ENCODE measurements around the gene GRID2. TPM values are rescaled to one million over a fixed set of nuclear protein-coding genes. Genes with fewer than 3 reads are reported as not detected.

The GRID2 gene
- polyA plus RNA-seq, 1 of the 3 experiments (the other 2 are of a cell fraction): not detected

GRCh38 chr4:92864096-92864495 is 560.3 kb downstream of the GRID2 start:
- Histone ChIP-seq H3K27ac (ENCODE audit: low read depth in 2 of 2, low read length in 1 of 2) (no peak overlapping the region), H2AFZ (ENCODE audit: low read depth) (no peak overlapping the region), H3K9me3 (no peaks in the 10 kb centered on the region), H3K9me2 (no peaks in the 10 kb centered on the region), H3K4me1 (ENCODE audit: control insufficient read depth in 1 of 2, insufficient read depth in 2 of 2, low read depth in 1 of 2, low read length in 1 of 2) (no peaks in the 10 kb centered on the region), H3K4me3 (ENCODE audit: low read depth in 2 of 2, low read length in 1 of 2) (no peak overlapping the region), H3K79me2 (ENCODE audit: insufficient read depth) (no peaks in the 10 kb centered on the region), H3K4me2 (no peak overlapping the region), H3K27me3 (ENCODE audit: insufficient read depth) (no peaks in the 10 kb centered on the region), H3F3A (replicated peaks; ENCODE audit: insufficient read depth) (no peaks in the 10 kb centered on the region), H3K36me3 (replicated peaks in 1 of 2; ENCODE audit: control insufficient read depth in 1 of 2, insufficient read depth in 2 of 2, low read length in 1 of 2) (no peaks in the 10 kb centered on the region), H3K9ac (no peak overlapping the region), H4K20me1 (ENCODE audit: insufficient read depth) (no peaks in the 10 kb centered on the region)
- WGBS (ENCODE audit: low lambda C conversion rate): 29% methylated on average over 1 of the region's 1 CpG
- TF ChIP-seq TCF12 (IDR thresholded peaks at IDR 0.05) (no peak), SMC3 (IDR thresholded peaks at IDR 0.05; ENCODE audit: low read depth, low read length) (no peak), TEAD4 (IDR thresholded peaks at IDR 0.05; ENCODE audit: borderline replicate concordance, insufficient read depth) (no peak), RAD21 (IDR thresholded peaks at IDR 0.05; ENCODE audit: low read length) (no peak), TAF1 (IDR thresholded peaks at IDR 0.05; ENCODE audit: borderline replicate concordance, low read depth, low read length) (no peak), MAX (IDR thresholded peaks at IDR 0.05; ENCODE audit: low read depth) (no peak), RCOR1 (IDR thresholded peaks at IDR 0.05; ENCODE audit: low read length) (no peak), NRF1 (IDR thresholded peaks at IDR 0.05; ENCODE audit: low read depth, low read length) (no peak), FOSL2 (IDR thresholded peaks at IDR 0.05; ENCODE audit: borderline replicate concordance, low read depth) (no peak), CHD2 (IDR thresholded peaks at IDR 0.05; ENCODE audit: low read length, partially characterized antibody) (no peak), ELF1 (IDR thresholded peaks at IDR 0.05) (no peak)
- TF ChIP-seq, protein P1, sequence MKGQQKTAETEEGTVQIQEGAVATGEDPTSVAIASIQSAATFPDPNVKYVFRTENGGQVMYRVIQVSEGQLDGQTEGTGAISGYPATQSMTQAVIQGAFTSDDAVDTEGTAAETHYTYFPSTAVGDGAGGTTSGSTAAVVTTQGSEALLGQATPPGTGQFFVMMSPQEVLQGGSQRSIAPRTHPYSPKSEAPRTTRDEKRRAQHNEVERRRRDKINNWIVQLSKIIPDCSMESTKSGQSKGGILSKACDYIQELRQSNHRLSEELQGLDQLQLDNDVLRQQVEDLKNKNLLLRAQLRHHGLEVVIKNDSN (IDR thresholded peaks at IDR 0.05; ENCODE audit: borderline replicate concordance, low read depth): no peak
- ChIA-PET CTCF (no interaction called here), POLR2A (no interaction called here)
- DNase-seq: no peak

GRCh38 chr4:92872604-92873003 is 568.8 kb downstream of the GRID2 start:
- Histone ChIP-seq H2AFZ (ENCODE audit: low read depth) (no peak overlapping the region), H3K9me3 (no peaks in the 10 kb centered on the region), H3K27me3 (ENCODE audit: insufficient read depth) (no peaks in the 10 kb centered on the region), H3K27ac (ENCODE audit: low read depth in 2 of 2, low read length in 1 of 2) (no peak overlapping the region), H3K4me3 (ENCODE audit: low read depth in 2 of 2, low read length in 1 of 2) (no peak overlapping the region), H3K79me2 (ENCODE audit: insufficient read depth) (no peaks in the 10 kb centered on the region), H3K4me2 (no peak overlapping the region), H3K4me1 (ENCODE audit: control insufficient read depth in 1 of 2, insufficient read depth in 2 of 2, low read depth in 1 of 2, low read length in 1 of 2) (no peaks in the 10 kb centered on the region), H3K36me3 (replicated peaks in 1 of 2; ENCODE audit: control insufficient read depth in 1 of 2, insufficient read depth in 2 of 2, low read length in 1 of 2) (no peaks in the 10 kb centered on the region), H3K9ac (no peak overlapping the region), H4K20me1 (ENCODE audit: insufficient read depth) (no peaks in the 10 kb centered on the region), H3K9me2 (no peaks in the 10 kb centered on the region; the same call in 1 of the 2 replicates), H3F3A (replicated peaks; ENCODE audit: insufficient read depth) (no peaks in the 10 kb centered on the region)
- no peak for DNase-seq
- CTCF ChIA-PET: interaction anchor here (1.3 to 1.4 kb wide), 2 partner anchors 9 to 34 kb away, joined by 5 read pairs; no protein-coding TSS in a partner anchor
- POLR2A ChIA-PET: no interaction called here
- TF ChIP-seq MAX (IDR thresholded peaks at IDR 0.05; ENCODE audit: low read depth): no peak
- no peak for TF ChIP-seq FOSL2 (IDR thresholded peaks at IDR 0.05; ENCODE audit: borderline replicate concordance, low read depth)
- TF ChIP-seq TEAD4 (IDR thresholded peaks at IDR 0.05; ENCODE audit: borderline replicate concordance, insufficient read depth): no peak
- TF ChIP-seq EZH2phosphoT487 (IDR thresholded peaks at IDR 0.05; ENCODE audit: borderline replicate concordance, low read depth): no peak
- WGBS (ENCODE audit: low lambda C conversion rate): 96% methylated on average over 1 of the region's 1 CpG

Data from SK-N-SH (cell line).